Measurements from ENCODE around the gene KIF3B. TPM values are rescaled to one million over a fixed set of nuclear protein-coding genes. Genes with fewer than 3 reads are reported as not detected.

KIF3B gene
- total RNA-seq, 1 experiment from 2014 or later = 49.0 TPM

DNA sequence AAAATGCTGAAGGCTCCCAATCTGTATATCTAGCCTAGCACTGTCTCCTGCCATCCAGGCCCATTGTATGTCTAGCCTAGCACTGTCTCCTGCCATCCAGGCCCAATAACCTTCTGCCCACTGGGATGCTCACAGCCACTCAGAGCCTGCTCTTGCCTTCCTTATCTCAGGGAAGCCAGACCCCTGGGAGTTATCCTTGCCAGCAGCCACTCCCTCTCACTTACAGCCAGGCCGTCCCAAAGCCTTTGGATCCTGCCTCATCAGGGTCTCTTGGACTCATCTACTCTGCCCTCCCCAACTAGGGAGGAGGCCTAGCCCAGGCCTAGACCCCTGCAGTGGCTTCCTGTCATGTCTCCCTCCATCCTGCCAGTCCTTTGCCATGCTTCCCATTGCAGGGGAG is 37.3 kb downstream of the KIF3B start:
- no peak for TF ChIP-seq CTCF (IDR thresholded peaks at IDR 0.05; ENCODE audit: insufficient read depth in 1 of 2, low read depth in 1 of 2, low read length in 1 of 2, severe bottlenecking in 1 of 2, unreplicated experiment in 1 of 2)
- Mint-ChIP-seq H3K9me3 (ENCODE audit: unreplicated experiment) (no peaks in the 10 kb centered on the region), H3K27ac (ENCODE audit: unreplicated experiment) (no peak overlapping the region), H3K36me3 (ENCODE audit: insufficient read depth, unreplicated experiment) (peaks cover 51% of the 10 kb centered on the region), H3K27me3 (ENCODE audit: insufficient read depth, unreplicated experiment) (no peaks in the 10 kb centered on the region), H3K4me1 (ENCODE audit: low read depth, unreplicated experiment) (peaks cover 10% of the 10 kb centered on the region), H3K4me3 (ENCODE audit: unreplicated experiment) (no peak overlapping the region)
- H3K4me3 ChIP-seq (ENCODE audit: low read depth, low read length) = no peak overlapping the region
- BruUV-seq (replicated peaks) = no TSS peak
- no peaks in the 10 kb centered on the region for H3K4me1 ChIP-seq
- ChIA-PET POLR2A (no interaction called here), CTCF (no interaction called here)
- H3K9me3 ChIP-seq = no peaks in the 10 kb centered on the region
- no peaks in the 10 kb centered on the region for H3K27me3 ChIP-seq (replicated peaks; ENCODE audit: control insufficient read depth, insufficient read depth, low read length)
- DNase-seq = peak in 1 of 2 experiments; percentile 38
- H3K36me3 ChIP-seq (ENCODE audit: control insufficient read depth, insufficient read depth, low read length) = peaks cover 14% of the 10 kb centered on the region
- intact Hi-C loops (cut with micrococcal nuclease; ENCODE audit: unreplicated experiment) = no loop called here

GRCh38 chr20:32315399-32315798 is 37.9 kb downstream of the KIF3B start:
- DNase-seq = peak in 1 of 2 experiments; percentile 17
- H3K36me3 Mint-ChIP-seq (ENCODE audit: insufficient read depth, unreplicated experiment) = peaks cover 45% of the 10 kb centered on the region

GRCh38 chr20:32315891-32316290 is 38.4 kb downstream of the KIF3B start:
- TF ChIP-seq CTCF (IDR thresholded peaks at IDR 0.05; ENCODE audit: insufficient read depth in 1 of 2, low read depth in 1 of 2, low read length in 1 of 2, severe bottlenecking in 1 of 2, unreplicated experiment in 1 of 2) = no peak
- H3K36me3 ChIP-seq (ENCODE audit: control insufficient read depth, insufficient read depth, low read length) = peaks cover 10% of the 10 kb centered on the region
- peak in 1 of 2 experiments; percentile 12 for DNase-seq
- no peaks in the 10 kb centered on the region for H3K27me3 Mint-ChIP-seq (ENCODE audit: insufficient read depth, unreplicated experiment)
- no peaks in the 10 kb centered on the region for H3K27me3 ChIP-seq (replicated peaks; ENCODE audit: control insufficient read depth, insufficient read depth, low read length)
- no peak overlapping the region for H3K4me3 ChIP-seq (ENCODE audit: low read depth, low read length)
- peaks cover 10% of the 10 kb centered on the region for H3K4me1 Mint-ChIP-seq (ENCODE audit: low read depth, unreplicated experiment)
- ChIA-PET CTCF (interaction anchor here (0.6 kb wide), 1 partner anchor 46 kb away, joined by 5 read pairs; no protein-coding TSS in a partner anchor), POLR2A (no interaction called here)
- H3K9me3 Mint-ChIP-seq (ENCODE audit: unreplicated experiment) = no peaks in the 10 kb centered on the region
- H3K4me3 Mint-ChIP-seq (ENCODE audit: unreplicated experiment) = no peak overlapping the region
- intact Hi-C loops (cut with micrococcal nuclease; ENCODE audit: unreplicated experiment) = no loop called here
- H3K9me3 ChIP-seq = no peaks in the 10 kb centered on the region
- peaks cover 45% of the 10 kb centered on the region for H3K36me3 Mint-ChIP-seq (ENCODE audit: insufficient read depth, unreplicated experiment)
- no peaks in the 10 kb centered on the region for H3K4me1 ChIP-seq
- no TSS peak for BruUV-seq (replicated peaks)
- no peak overlapping the region for H3K27ac Mint-ChIP-seq (ENCODE audit: unreplicated experiment)

More at GRCh38 chr20:32315399-32315798, 37.9 kb downstream of the KIF3B start:
- intact Hi-C loops (cut with micrococcal nuclease; ENCODE audit: unreplicated experiment) = no loop called here
- Histone ChIP-seq H3K36me3 (ENCODE audit: control insufficient read depth, insufficient read depth, low read length) (peaks cover 12% of the 10 kb centered on the region), H3K27me3 (replicated peaks; ENCODE audit: control insufficient read depth, insufficient read depth, low read length) (no peaks in the 10 kb centered on the region), H3K4me3 (ENCODE audit: low read depth, low read length) (no peak overlapping the region), H3K4me1 (no peaks in the 10 kb centered on the region), H3K9me3 (no peaks in the 10 kb centered on the region)
- no peaks in the 10 kb centered on the region for H3K27me3 Mint-ChIP-seq (ENCODE audit: insufficient read depth, unreplicated experiment)
- no peak overlapping the region for H3K27ac Mint-ChIP-seq (ENCODE audit: unreplicated experiment)
- POLR2A ChIA-PET = no interaction called here
- H3K9me3 Mint-ChIP-seq (ENCODE audit: unreplicated experiment) = no peaks in the 10 kb centered on the region
- CTCF ChIA-PET = interaction anchor here (0.6 kb wide), 1 partner anchor 45 kb away, joined by 5 read pairs; no protein-coding TSS in a partner anchor
- no peak for TF ChIP-seq CTCF (IDR thresholded peaks at IDR 0.05; ENCODE audit: insufficient read depth in 1 of 2, low read depth in 1 of 2, low read length in 1 of 2, severe bottlenecking in 1 of 2, unreplicated experiment in 1 of 2)
- peaks cover 10% of the 10 kb centered on the region for H3K4me1 Mint-ChIP-seq (ENCODE audit: low read depth, unreplicated experiment)
- no TSS peak for BruUV-seq (replicated peaks)
- no peak overlapping the region for H3K4me3 Mint-ChIP-seq (ENCODE audit: unreplicated experiment)
